Ovary (tissue), 9 donors: ENCODE results near the gene CCDC110. TPM values are rescaled to one million over a fixed set of nuclear protein-coding genes. Genes with fewer than 3 reads are reported as not detected.

Source experiments
- DNase-seq, 5 donors: peaks; one replicate each; pipeline ENCODE4 v3.0.0-alpha.2; 2019 to 2020
- H3K27ac ChIP-seq, 2 donors: fragments of 200-600 bp; one replicate each; pipeline versions ENCODE4 v1.5.1 to v1.8.0; 2019 to 2022
- H3K27me3 ChIP-seq: fragments of 200-600 bp; one replicate; pipeline ENCODE4 v1.8.0; 2022
- H3K36me3 ChIP-seq: fragments of 200-600 bp; sonication (generic); one replicate; pipeline ENCODE4 v1.5.1; 2019
- H3K4me1 ChIP-seq: one replicate; pipeline ENCODE4 v1.8.1; 2013; ENCODE audit warnings: mild to moderate bottlenecking, moderate library complexity; ENCODE audit not compliant: insufficient read depth
- H3K4me3 ChIP-seq: fragments of 200-600 bp; sonication (generic); one replicate; pipeline ENCODE4 v1.5.1; 2017
- H3K9me3 ChIP-seq, 2 donors: fragments of 200-600 bp in 1 of 2; sonication (generic) in 1 of 2; one replicate each; pipeline versions ENCODE4 v1.5.1 to v1.8.1; 2013 to 2019; ENCODE audit warnings: mild to moderate bottlenecking in 1 of 2, moderate library complexity in 1 of 2
- CTCF ChIP-seq, 3 donors: fragments of 450-650 bp in 2 of 3; fragments of 200-600 bp in 1 of 3; IDR thresholded peaks; one replicate each; pipeline versions ENCODE4 v1.5.1 to v1.8.0; 2016 to 2022; ENCODE audit warnings: antibody characterized with exemption in 3 of 3, mild to moderate bottlenecking in 1 of 3
- EP300 ChIP-seq: sonication (generic); formaldehyde crosslinking; IDR thresholded peaks from one replicate; pipeline ENCODE4 v1.6.1; 2017; ENCODE audit warnings: antibody characterized with exemption
- POLR2A ChIP-seq: fragments of 450-650 bp; IDR thresholded peaks from one replicate; pipeline ENCODE4 v1.6.1; 2017; ENCODE audit warnings: antibody characterized with exemption, mild to moderate bottlenecking, moderate library complexity
- WGBS, 3 donors: extraction: QIAGEN DNeasy Blood & Tissue Kit in 1 of 3; methylation state at CpG; one replicate each; pipeline versions ENCODE4 v1.1.5 to v1.1.7; 2013 to 2017; 5-methylcytosine and 5-hydroxymethylcytosine counted together
- intact Hi-C, 4 donors: fragments of 100-400 bp; cut with DNase I; formaldehyde crosslinking; loops; one replicate each; pipeline versions ENCODE4 v1.11.0 to v1.15.1; 2022 to 2023
- polyA plus RNA-seq, 2 donors: library from polyadenylated mRNA; stranded (reverse); fragments of 200-250 nt in 1 of 2; fragments of 350-450 nt in 1 of 2; fragmentation: Illumina TruSeq in 1 of 2; extraction: RNeasy Lipid Tissue Mini Kit (QIAGEN cat#74804) in 1 of 2; gene quantifications; one replicate each; pipeline ENCODE4 v1.2.3, GENCODE V29; 2013 to 2014
- total RNA-seq, 7 donors: library from RNA; depleted of rRNA in 2 of 7; stranded (reverse); fragments of >200 nt in 2 of 7; fragmentation: NEBNext Ultra II Directional in 3 of 7; extraction: Animal tissue kit (Norgen Biotek cat#: 25700) in 3 of 7; gene quantifications; one replicate each; pipeline versions ENCODE4 v1.1.0 to v1.2.4, GENCODE V29; 2016 to 2023
- donor health status: DM: no; HTN: no; CAD: no; lungs with moderate emphysema.
- donor health status: DM: no; HTN: no; CAD: no.
- donor health status: Bipolar disorder and iron deficiency.
- donor health status: DM: yes; HTN: yes; CAD: no.
- donor health status: DM: no; HTN: no; CAD: no.
- donor health status: DM: yes; HTN: yes; CAD: no.

The CCDC110 gene
- total and polyA plus RNA-seq, 9 donors: 1.8 to 6.4 (median 3.2) TPM

DNA sequence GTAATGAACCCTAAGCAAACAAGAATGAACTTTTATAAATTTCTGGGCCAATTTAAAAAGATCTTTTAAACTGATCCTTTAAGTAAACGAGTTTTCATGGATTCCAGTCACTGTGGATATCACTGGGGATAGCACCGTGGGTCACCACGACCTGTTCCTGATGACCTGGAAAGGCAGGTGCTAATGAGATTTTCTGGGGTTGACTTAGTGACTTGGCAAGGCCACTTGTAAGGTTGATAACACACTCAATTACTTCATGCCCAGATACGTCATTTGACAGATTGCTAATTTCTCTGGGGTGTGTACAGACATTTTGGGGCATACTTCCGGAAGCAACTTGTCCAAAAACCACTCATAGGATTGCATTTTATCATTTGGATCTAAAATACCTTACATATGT lies 39.3 kb upstream of the CCDC110 start:
- Histone ChIP-seq H3K4me1 (peaks cover 6% of the 10 kb centered on the region), H3K4me3 (no peak overlapping the region), H3K27ac (no peak overlapping the region), H3K9me3 (no peaks in the 10 kb centered on the region), H3K27me3 (no peaks in the 10 kb centered on the region), H3K36me3 (no peaks in the 10 kb centered on the region)
- intact Hi-C loops: no loop called here
- DNase-seq: no peak
- 85 to 90% (median 89%) methylated on average over 5 of the region's 5 CpGs for WGBS, 3 donors
- TF ChIP-seq CTCF (IDR thresholded peaks at IDR 0.05): no peak

- H3K9me3 ChIP-seq: no peaks in the 10 kb centered on the region
- intact Hi-C loops: no loop called here
- DNase-seq: no peak
- H3K27me3 ChIP-seq: no peaks in the 10 kb centered on the region
- no peaks in the 10 kb centered on the region for H3K36me3 ChIP-seq
- H3K27ac ChIP-seq: no peak overlapping the region
- TF ChIP-seq CTCF (IDR thresholded peaks at IDR 0.05) (no peak), EP300 (no peak), POLR2A (no peak)
- no peak overlapping the region for H3K4me3 ChIP-seq
- 84 to 92% (median 88%) methylated on average over 4 of the region's 4 CpGs for WGBS, 3 donors
- peaks cover 2% of the 10 kb centered on the region for H3K4me1 ChIP-seq
Measured at GRCh38 chr4:185508181-185508580, 36.6 kb upstream of the CCDC110 start.

DNA sequence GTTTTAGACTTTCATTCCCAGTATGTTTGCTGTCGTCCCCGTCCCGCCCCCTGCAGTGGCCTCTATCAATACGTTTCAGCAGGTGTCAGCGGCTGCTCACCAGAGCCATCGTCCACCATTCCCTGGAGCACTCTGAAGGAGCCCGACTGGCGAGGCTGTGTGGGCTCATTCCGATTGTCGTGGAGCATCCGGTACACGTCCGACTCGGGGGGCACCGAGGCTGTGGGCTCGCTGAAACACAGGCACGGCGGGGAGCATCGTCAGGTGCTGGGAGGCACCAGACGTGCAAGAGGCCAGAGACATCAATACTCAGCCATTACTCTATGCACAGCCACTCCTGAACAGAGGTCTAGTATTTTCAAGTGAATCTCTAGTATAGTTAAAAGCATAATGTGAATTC lies 34.9 kb upstream of the CCDC110 start:
- intact Hi-C loops: no loop called here
- no peak overlapping the region for H3K27ac ChIP-seq
- TF ChIP-seq POLR2A: no peak
- H3K27me3 ChIP-seq: no peaks in the 10 kb centered on the region
- no peaks in the 10 kb centered on the region for H3K36me3 ChIP-seq
- H3K9me3 ChIP-seq: no peaks in the 10 kb centered on the region
- DNase-seq: no peak
- H3K4me3 ChIP-seq: no peak overlapping the region
- WGBS, 3 donors: 94 to 97% (median 95%) methylated on average over 20 of the region's 20 CpGs
- peaks cover 2% of the 10 kb centered on the region for H3K4me1 ChIP-seq

DNA sequence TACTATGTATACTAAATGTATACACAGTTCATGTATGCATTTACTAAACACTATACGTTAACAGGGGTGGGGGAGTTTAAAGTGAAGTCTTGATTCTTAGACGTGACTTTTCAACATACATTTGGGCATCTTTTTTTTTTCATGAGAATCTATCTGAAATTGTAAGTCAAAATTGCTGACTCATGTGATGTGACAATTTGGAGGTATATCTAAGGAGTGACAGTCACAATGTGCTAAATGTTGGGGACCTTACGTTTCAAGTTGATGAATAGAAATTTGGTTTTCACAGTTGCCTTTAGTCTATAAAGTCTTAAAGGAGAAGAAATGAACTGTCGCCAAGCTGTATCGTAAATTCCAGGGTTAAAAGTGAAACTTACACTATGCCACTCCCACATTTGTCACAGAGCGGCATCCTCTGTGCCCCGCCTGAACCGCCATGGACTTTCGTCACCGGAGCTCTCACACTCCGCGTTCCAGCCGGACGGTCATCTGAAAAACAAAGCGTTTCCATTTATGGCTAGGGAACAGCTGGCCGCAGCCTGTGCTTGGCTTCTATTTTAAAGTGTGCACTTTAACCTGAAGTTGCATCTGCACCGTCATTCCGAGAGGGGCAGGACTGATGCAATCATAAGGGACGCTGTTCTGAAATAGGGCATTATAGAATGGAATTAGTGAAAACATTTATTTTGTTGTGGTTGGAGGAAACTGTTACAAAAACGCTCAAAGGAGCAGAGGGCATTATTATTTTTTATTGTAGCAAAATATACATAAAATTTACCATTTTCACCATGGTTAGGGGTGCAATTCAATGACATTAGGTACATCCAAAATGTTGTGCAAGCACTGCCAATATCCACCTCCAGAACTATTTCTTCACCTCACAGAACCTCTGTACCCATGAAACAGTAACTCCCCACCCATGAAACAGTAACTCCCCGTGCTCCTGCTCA lies 32.8 kb upstream of the CCDC110 start:
- Histone ChIP-seq H3K27me3 (no peaks in the 10 kb centered on the region), H3K4me3 (no peak overlapping the region), H3K4me1 (peaks cover 2% of the 10 kb centered on the region), H3K9me3 (no peaks in the 10 kb centered on the region), H3K36me3 (no peaks in the 10 kb centered on the region), H3K27ac (peak overlapping the region in 1 of 2 donors; percentile 65)
- TF ChIP-seq EP300 (peak; percentile 70), CTCF (IDR thresholded peaks at IDR 0.05) (no peak)
- 12 to 37% (median 16%) methylated on average over 21 of the region's 21 CpGs for whole genome bisulfite sequencing, 3 donors
- DNase-seq: peak; percentile 75 to 83 (median 80)
- intact Hi-C loops: no loop called here

DNA sequence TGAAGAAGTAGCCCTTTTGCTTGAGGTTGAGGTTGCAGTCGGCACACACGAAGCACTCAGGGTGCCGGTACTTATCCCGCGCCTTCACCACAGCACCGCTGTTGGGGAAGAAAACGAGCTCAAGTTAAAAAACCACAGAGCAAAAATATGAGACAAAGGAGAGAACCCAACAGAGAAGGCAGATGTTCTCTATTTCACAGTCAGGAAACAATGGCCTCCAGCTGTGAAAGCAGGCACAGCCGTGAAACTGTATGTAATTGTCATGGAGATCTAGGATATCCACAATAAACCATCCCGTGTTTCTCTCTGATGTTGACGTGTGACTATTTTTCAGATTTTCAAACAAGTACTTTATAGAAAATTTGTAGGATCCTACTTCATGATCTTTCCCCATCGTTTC lies 30.9 kb upstream of the CCDC110 start:
- Histone ChIP-seq H3K9me3 (no peaks in the 10 kb centered on the region), H3K27me3 (no peaks in the 10 kb centered on the region), H3K27ac (no peak overlapping the region), H3K36me3 (no peaks in the 10 kb centered on the region), H3K4me3 (no peak overlapping the region), H3K4me1 (peaks cover 2% of the 10 kb centered on the region)
- no peak for DNase-seq
- TF ChIP-seq POLR2A: no peak
- WGBS, 3 donors: 82 to 88% (median 87%) methylated on average over 11 of the region's 11 CpGs
- intact Hi-C loops: no loop called here
